A673 (cell line): ENCODE measurements around the gene AOX1.
"Not testable (repeated sequence)": the region's sequence is repeated elsewhere in the genome, so short reads cannot be mapped to it uniquely, and the experiment has no call there.

Experiments used
- CTCF ChIP-seq: fragments of 300-800, 200-600 bp; sonication (generic); conservative IDR thresholded peaks from 2 replicates; pipeline ENCODE4 v1.5.1; 2017; ENCODE audit warnings: low read depth, mild to moderate bottlenecking, antibody characterized with exemption, low read length, moderate library complexity, mixed read lengths
- EZH2 ChIP-seq: fragments of 200-600 bp; sonication (generic); IDR thresholded peaks from 2 replicates; pipeline ENCODE4 v1.6.1; 2017; ENCODE audit warnings: borderline replicate concordance, low read depth, mild to moderate bottlenecking, mixed read lengths, antibody characterized with exemption, low read length; ENCODE audit not compliant: poor library complexity, severe bottlenecking

DNA sequence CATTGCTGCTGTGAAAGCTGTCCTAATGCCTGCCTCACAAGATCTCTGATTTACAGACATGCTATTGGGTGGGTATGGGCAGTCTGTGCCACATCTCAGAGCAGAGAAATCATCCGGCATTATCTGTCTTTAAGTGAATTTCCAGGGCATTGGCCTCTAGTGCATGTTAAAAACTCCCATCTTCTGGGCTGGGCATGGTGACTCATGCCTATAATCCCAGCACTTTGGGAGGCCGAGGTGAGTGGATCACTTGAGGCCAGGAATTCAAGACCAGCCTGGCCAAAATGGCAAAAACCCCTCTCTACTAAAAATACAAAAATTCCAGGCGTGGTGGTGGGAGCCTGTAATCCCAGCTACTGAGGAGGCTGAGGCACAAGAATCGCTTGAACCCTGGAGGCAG, 42.6 kb downstream of the AOX1 start:
- TF ChIP-seq CTCF, EZH2: not testable (repeated sequence)
